CD4-positive, alpha-beta T cell treated with Interferon gamma for 1 hour (primary cell): ENCODE data around the gene CYTH1.

ENCODE experiments used
- DNase-seq: peaks from one replicate; pipeline ENCODE4 v3.0.0-alpha.2; 2020

The CYTH1 gene

DNA sequence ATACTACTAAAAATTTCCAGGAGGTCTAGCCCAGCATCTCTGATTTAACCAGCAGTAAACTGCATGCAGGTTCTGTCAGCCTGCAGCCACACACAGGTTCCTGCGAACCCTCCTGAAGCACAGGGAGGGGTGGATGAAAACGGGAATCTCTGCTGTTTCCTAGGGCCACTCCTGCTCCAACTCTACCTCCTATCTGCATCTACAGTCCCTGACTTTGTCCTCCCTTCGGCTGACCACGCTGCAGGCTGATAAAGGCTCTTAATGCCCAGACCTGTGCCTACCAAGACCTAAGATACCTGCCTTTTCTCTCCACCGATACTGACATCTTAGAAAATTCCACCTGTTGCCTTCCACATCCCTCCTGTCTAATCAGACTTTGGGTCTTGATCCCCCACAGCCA is 50.2 kb downstream of the CYTH1 start:
- no peak for DNase-seq

DNA sequence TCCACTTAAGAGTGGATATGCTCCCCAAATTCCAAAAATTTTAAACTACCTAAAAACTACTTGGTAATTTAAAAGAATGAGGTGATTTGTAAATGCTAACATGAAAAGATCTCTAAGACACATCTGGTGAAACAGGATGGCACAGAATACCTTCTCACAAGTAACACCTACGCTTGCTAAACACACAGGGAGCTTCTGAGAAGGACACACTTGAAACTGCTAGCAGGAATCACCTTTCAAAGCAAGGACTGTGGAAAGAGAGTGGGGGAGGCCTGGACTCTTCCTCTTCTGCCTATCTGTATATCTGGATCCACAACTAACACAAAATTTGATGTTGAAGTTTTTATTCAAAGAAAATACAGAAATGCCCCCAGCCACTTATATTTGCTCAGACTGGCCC is 52.4 kb downstream of the CYTH1 start:
- DNase-seq = no peak

DNA sequence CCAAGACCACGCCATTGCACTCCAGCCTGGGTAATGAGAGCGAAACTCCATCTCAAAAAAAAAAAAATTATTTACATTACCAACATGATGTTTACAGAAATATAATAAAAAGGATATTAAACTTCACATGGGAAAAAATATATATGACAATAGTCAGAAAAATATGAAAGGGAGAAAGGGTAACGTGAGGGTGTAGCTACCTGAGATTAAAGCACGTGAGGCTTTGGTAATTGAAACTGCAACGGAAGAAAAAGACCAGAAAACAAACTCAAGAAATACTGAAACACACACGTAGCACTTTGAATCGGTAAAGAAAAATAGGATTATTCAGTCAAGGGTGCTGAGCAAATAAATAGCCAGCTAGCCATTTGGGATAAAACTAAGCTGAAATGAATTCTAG is 53.6 kb downstream of the CYTH1 start:
- no peak for DNase-seq

DNA sequence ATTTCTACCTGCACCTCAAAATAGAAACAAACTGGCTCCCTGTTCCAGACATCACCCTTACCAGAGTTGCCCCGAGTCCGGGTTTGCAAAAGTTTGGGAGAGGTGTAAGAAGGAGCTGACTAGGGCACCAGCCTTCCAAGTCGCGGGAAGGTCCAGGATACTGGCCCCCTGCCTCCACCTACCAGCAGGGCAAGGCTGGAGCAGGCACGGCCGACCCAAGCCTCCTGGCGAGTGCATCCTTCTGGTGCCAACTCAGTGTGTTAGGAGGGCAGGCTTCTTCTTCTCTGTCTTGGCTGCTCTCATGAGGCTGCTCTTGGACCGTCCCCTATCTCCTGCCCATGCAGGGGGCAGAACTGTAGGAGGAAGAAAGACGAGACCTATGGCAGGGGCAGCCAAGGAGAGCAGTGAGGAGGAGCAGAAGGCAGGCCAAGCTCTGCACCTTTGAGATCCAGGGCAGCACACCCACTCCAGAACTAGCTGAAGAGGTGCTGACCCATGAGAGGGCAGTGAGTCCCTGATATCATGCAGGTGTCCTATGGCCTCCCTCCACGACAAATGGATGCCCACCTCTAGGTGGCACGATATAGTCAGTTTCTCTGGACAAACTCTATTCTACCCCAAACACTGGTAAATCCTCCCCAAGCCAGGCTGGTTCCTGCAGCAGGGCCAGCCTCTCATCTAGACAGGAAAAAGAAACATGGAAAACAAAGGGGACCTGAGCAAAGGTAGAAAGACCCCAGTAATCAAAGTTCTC is 54.4 kb downstream of the CYTH1 start:
- no peak for DNase-seq

DNA sequence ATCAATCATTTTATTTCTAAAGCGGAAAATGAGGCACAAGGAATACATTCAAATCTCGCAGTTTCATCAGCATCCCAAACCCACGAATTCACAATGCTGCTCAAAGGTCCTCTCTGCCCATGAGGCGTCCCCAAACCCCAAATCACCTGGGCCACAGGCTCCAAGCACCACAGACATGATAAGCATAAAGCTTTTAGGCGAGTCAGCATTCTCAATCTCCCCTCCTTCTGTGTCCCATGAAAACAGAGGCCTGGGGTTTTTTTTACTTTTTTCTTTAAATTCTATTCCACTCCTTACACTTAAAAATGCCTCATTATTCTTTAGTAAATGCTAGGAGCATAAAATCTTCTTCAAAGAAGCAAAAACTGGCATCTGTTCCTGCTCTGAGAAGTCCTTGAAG is 55.0 kb downstream of the CYTH1 start:
- DNase-seq = no peak

DNA sequence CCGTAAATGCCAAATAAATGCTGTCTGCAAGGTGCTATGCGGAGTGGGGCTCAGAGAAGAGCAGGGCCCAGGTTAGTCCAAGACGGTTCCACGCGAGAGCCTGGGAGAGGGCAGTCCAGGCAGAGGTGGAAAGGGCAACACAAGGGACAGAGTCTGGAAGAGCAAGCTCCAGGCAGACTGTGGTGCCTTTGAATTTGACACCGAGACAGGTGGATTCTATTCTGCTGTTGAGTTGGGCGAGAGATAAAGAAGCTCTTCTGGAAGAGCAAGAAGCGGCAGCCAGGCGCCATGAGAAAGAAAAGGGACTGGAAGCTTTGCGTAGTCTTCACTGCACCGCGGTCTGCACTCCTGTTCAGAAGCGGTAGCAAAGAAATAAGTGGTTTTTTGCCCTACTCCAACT is 55.6 kb downstream of the CYTH1 start:
- no peak for DNase-seq

DNA sequence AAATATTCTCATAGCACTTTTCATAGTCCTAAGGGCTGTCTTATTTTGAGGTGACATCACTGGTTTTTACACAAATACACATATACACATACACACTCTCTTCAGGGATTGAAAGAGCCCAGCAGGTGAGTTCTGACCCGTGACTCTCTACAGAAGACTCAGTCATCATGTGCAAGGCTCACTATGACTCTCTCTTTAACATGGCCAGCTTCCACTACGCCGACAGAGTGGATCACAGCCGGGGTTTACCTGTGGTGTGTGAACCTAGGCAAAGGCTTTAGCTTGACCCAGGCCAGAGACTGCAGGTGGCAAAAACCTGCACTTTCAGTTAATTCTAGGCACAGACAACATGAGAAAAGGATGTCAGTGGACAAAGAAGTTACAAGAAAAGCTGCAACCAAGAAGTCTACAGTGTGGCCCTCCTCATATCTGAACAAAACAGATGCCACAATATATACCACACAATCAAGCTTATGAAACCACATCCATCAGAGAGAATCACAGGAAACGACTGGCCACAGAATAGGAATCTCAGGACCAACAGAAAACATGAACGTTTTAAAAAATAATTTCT is 56.5 kb downstream of the CYTH1 start:
- DNase-seq = no peak

DNA sequence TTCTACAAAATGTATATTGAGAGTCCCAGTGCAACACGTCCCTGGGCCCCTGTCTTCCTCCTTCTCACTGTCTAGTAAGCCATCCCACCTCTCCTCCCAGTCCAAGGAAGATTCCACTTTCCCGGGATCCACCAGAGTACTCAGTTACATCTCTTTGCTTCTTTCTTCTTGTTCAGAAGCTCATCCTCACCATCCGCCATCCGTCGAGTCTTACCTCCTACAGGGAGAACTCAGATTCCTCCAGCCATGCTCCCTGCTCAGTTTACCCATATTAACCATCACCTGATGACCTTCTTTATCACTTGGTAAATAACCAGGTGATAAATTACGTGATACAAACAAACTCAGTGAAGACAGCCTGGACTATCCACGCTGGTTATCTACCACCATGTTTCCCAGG is 57.1 kb downstream of the CYTH1 start:
- no peak for DNase-seq

DNA sequence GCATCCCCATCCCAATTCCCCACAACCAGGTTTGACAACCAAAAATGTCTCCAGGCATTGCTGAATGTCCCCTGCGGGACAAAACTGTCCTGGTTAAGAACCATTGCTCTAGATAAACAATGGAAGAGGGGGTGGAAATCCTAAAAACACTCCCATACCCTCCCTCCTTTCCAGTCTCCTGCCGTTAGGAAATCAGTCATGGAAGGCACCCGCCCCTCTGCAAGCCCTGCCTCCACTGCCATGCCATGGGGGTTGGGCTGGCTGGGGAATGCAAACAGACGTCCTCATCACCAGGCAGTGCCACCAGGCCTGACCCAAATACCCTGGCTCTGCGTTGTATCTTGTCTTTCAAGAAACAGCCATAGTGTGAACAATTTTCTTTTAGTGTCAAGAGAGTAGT is 57.5 kb downstream of the CYTH1 start:
- DNase-seq = no peak

DNA sequence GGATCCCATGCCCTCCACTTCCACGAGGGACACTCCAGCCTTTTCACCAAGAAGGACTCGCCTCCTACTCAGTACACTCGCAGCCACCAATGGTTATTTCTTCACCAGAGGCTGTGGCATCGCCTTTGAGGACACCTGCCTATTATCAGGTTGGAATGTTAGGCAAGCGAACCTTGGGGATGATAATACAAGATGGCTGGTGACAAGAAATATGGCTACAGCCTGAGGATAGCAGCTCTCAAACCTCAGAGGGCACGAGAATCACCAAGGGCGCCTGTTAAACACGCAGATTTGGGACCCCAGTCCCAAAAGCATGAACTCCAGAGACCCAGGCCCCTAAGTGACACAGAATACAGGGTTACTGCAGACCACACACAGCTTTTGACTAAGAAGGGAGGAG is 58.1 kb downstream of the CYTH1 start:
- DNase-seq = no peak

DNA sequence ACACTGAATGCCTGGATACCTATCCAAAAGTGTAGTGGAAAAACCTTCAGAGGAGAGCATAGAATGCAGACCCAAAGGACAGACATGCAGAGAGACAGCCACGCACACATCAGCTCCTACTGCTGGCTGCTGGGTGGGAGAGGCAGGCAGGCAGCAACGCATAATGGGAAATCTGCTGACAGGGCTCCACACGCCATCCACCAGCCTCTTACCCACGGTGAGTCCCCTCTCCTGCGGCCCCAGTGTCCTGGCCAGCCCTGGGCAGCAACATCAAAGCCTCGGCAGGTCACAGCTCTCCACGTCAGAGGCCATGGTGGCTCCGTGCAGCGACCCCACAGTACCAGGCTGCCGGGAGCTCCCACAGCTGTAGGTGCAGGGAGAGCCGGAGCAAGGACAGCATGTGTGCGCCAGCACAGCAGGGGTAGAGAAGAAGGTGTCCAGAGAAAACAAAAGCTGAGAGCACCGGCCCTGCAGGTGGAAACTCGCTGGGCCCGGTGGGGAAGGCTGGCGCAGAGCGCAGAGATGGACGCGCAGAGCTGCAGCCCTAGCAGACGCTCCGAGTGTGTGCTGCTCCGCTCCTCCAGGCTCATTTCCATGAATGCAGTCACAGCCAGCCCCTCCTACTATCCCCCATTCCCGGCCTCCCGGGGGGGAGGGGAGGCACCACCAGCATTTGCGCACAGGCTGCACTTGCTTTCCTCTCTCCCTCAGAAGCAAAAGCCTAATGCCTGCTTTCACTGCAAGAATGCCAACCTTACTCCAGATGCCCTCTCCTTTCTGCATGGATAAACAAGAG is 58.9 kb downstream of the CYTH1 start:
- no peak for DNase-seq

DNA sequence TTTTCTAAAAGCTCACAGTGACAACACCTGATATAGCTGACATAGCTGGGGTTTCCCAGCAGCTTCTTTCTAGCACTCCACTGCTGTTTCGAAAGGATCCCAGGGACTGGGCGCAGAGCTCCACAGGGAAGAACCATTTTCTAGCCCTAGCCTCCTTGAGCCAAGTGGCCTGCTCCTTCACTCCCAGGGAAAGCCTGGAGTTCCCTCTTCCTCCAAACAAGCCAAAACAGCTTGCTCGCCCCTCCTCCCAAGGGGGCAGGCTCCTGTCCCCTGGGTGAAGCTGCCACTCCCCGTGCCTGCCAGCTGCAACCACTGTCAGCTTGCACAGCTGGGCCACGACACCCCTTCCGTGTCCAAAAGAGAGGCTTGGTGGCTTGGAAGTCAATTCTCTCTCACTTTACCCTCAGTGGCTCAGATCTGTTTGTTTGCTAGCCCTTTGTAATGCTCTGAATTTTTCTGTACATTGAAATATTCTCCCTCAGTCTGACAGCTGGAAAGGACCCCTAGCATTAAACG is 59.8 kb downstream of the CYTH1 start:
- DNase-seq = no peak

DNA sequence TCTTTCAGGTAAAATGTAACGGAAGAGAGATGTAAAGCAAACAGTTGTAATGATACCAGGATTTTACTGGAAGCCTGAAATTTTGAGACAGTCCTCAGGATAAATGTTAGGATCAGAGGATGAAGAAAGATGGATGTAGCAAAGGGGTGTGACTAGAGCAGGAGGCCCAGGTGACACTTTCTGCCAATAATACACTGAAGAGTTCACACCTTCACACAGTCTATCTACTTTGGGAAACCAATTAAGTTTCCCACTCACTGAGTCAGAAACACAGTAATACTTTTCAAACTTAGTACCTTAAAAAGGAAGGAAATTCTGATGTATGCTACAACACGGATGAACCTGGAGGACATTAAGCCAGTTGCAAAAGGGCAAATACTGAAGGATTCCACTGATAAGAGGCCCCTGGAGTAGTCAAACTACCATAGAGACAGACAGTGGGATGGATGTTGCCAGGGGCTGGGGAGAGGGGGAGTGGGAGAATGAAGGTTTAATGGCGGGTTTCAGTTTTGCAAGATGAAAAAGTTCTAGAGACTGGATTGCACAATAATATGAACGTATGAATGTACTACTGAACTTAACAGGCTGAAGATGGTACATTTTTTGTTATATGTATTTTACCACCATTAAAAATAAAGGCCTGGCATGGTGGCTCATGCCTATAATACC is 62.3 kb downstream of the CYTH1 start:
- DNase-seq = no peak

DNA sequence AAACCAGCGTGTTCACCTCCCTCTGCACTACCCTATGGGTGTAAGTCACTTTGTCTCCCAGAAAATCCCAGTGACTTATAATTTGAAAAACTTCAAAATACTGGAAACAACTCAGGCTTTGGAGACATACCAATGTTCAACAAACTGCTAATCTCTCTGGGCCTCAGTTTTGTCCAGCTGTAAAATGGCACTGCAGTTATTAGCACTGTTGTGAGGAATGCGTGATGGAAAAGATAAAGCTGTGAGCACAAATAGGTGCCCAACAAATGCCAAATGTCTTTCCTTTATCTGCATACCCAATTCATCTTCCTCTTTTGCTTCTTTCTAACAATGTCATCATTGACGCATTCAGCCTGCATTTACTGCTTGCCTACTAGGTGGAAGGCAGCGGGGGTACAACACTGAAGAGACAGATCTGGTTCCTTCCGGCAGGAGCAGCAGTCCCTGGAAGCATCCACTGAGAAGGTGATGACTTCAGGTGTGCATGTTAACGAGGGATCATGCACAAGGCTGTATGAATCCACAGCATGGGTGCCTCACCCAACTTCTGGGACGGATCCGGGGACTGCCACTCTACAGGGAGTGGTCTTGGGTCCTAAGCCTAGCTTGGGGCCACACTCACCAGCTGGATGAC is 63.4 kb downstream of the CYTH1 start:
- DNase-seq = no peak

DNA sequence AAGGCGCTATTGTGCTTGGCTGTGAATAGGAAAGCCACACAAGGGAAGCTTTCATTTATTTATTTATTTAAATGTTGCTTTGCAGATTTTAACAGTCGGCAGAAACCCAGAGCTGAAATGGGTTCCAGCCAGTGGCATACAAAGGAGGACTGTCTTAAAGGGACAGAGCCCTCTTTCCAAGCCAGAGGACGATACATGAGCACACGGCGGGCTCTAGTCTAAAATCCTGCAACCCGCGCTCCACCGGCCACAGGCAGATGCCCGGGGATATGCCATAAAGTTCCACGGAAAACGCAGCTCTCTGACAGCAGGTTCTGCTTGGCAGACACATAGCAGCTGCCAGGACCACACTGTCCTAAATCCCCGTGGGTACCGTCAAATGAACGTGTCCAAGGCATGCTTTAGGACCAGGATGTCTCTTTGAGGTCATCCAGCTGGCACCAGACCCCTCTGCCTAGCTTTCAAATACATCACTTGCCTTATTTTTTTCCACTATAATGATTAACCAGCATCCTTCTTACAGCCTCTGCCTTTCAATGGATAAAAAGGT is 64.6 kb downstream of the CYTH1 start:
- DNase-seq = no peak

DNA sequence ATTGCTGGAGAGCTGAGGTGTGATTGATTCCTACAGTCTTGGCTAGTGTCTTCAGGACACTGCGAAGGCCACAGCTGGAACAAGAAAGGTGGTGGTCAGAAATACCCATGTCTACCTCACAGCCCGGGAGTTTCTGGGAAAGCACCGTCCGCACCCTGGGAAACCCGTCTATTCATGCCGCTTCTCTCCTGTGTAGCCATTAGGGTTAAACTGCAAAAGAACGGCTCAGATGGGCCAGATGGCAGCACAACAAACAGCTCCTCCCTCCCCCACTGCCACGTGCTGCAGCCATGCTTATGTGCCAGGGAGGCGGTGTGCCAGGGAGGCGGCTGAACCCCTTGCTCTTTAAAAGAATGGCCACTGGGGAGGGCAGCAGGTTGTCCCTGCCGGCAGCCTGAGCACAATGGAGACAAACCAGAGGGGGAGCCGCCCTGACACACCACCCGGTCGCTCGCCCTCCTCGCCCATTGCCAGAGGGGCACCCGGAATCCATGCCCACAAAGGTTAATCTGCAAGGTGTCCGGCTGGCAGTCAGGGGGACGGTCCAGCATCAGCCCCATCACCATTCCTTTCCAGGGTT is 65.2 kb downstream of the CYTH1 start:
- DNase-seq = no peak

DNA sequence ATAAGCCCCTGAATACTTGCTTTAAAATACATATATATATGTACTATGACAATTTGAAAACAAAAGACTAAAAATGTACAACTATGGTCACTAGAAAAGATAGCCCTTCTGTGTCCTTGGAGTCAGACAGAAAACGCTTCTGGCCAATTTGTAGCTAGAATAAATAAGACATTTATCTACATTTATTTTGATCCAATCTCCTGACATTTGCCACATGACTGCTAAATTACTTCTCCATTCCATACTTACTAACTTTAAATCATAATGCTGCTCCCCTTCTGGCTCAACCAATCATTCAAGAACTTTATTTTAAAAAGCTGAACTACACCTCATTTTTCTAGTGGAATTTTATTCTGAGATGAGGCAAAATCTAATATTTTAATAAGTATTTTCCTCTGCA is 65.8 kb downstream of the CYTH1 start:
- DNase-seq = no peak

DNA sequence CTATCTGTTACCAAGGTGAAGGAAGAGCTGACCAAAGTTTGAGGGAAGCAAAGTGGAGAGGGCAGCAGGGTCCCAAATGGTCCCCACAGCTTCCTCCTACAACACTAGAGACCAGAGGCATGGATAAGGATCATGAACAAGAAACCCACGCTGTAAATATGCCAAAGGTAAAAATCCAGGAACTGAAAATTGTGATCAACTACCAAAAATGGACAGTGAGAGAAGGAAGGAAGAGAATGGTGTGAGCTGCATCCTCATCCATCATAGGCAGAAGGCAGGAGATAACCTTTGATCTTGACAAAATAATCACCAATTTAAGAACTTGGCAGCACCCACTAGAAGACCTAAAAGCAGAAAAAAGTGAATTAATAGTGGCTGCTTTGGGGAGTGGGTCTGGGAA is 66.2 kb downstream of the CYTH1 start:
- no peak for DNase-seq

DNA sequence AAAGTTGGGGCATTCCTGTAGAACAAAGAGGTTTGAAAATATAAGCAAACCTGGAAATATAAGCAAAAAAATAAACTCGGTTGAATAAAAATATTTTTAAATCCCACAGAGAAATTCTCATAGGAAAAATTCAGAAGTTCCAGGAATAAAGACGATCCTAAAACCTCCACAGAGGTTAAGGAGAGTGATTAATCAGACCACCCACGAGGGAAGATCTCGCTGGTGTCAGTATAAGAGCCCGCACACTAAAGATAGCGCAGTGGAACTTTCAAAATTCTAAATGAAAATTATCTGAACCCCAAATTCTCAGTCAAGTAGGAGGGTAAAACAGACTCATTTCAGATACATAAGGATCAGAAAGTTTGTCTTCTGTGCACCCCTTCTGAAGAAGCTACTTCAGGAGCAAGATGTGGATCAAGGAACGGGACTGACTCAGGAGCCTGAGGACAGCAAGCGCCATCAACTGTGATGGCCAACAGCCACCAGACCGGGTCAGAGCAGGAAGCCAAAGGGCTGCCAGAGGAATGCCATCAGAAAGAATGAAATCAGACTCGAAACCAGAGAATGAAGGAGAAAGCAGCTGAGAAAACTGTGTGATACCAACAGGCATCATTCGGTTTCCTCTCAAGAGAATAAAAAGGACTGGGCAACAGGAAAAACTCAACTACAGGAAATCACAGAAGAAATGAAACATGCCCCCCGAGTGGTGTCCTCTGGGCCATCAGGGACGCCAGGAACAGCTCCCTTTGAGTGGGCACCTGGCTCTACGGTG is 66.9 kb downstream of the CYTH1 start:
- DNase-seq = no peak

DNA sequence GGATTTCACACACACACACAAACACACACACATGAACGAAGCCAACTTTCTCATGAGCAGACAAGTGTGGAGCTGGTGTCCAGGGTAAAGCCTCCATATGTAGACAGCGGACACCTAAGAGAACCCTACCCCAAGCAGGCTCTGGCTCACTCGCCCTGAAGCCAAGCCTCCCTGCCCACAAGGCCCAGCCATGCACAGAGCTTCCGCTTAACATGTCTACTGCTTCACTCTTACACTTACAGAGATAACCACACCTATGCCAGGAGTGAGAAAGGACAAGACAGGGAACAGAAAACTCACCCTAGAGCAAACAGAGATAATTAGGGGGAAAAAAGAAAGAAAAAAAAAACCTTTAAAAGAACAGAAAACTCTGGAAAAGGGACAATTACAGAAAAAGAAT is 67.5 kb downstream of the CYTH1 start:
- no peak for DNase-seq

DNA sequence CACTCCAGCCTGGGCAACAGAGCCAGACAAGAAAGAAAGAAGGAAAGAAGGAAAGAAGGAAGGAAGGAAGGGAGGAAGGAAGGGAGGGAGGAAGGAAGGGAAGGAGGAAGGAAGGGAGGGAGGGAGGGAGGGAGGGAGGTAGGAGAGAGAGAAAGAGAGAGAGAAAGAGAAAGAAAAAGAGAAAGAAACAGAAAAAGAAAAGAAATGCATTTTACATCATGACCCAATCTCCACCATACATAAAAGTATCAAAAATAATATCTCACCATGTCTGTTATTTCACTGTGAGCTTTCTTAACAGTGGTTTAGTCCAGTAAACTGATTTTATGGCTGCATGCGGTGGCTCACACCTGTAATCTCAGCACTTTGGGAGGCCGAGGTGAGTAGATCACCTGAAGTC is 70.0 kb downstream of the CYTH1 start:
- no peak for DNase-seq

DNA sequence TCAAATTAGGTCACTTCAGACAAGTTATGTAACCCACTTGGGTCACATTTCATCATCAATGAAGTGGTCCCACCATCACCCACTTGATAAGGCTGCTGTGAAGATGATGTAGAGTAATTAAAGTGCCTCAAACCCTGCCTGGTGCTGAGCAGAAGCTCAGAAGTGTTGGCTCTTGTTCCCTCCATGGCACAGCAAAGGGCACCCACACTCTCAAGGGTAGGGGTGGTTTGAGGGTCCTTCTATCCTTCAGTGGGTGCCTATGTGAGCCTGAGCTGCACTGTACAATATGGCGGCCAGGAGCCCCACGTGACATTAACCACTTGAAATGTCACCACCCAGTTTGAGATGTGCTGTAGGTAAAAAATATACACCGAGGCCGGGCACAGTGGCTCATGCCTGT is 71.5 kb downstream of the CYTH1 start:
- DNase-seq = no peak
